Stimulated activated CD8-positive, alpha-beta memory T cell treated with anti-CD3 and anti-CD28 coated beads, Interleukin-4, amount 100 ng/mL, for 4 hours (primary cell): ENCODE data around the gene PANX2.

Source experiments
- DNase-seq, 2 donors: peaks; one replicate each; pipeline ENCODE4 v3.0.0-alpha.2; 2020; ENCODE audit warnings: low read depth in 2 of 2, low spot score in 1 of 2

Gene PANX2

GRCh38 chr22:50211147-50211546, 40.6 kb downstream of the PANX2 start:
- no peak for DNase-seq

GRCh38 chr22:50213263-50213662, 42.7 kb downstream of the PANX2 start:
- DNase-seq: no peak

- no peak for DNase-seq
Observed at GRCh38 chr22:50215297-50216054, 44.9 kb downstream of the PANX2 start.

GRCh38 chr22:50216055-50216683, 45.6 kb downstream of the PANX2 start:
- no peak for DNase-seq

- no peak for DNase-seq
Observed at GRCh38 chr22:50216684-50217520, 46.4 kb downstream of the PANX2 start.

GRCh38 chr22:50217543-50218152, 47.1 kb downstream of the PANX2 start:
- no peak for DNase-seq

- no peak for DNase-seq
Observed at GRCh38 chr22:50218153-50218995, 47.8 kb downstream of the PANX2 start.

GRCh38 chr22:50218996-50219727, 48.6 kb downstream of the PANX2 start:
- no peak for DNase-seq

GRCh38 chr22:50219800-50220602, 49.5 kb downstream of the PANX2 start:
- DNase-seq: no peak

- DNase-seq: no peak
Observed at GRCh38 chr22:50220603-50221409, 50.3 kb downstream of the PANX2 start.

GRCh38 chr22:50221410-50222300, 51.1 kb downstream of the PANX2 start:
- no peak for DNase-seq

- no peak for DNase-seq
Observed at GRCh38 chr22:50222508-50222907, 52.0 kb downstream of the PANX2 start.

- DNase-seq: no peak
Observed at GRCh38 chr22:50224071-50224470, 53.5 kb downstream of the PANX2 start.

- DNase-seq: no peak
Observed at GRCh38 chr22:50225200-50225969, 54.9 kb downstream of the PANX2 start.

GRCh38 chr22:50226063-50226874, 55.7 kb downstream of the PANX2 start:
- no peak for DNase-seq

- no peak for DNase-seq
Observed at GRCh38 chr22:50226875-50227165, 56.3 kb downstream of the PANX2 start.
